Loucy (cell line): ENCODE results near the gene TAF1D.

Experiments
- CTCF ChIP-seq: fragments of 200-600 bp; sonication (generic); conservative IDR thresholded peaks from 2 replicates; pipeline ENCODE4 v1.5.1; 2014; ENCODE audit warnings: mild to moderate bottlenecking, antibody characterized with exemption, low read length
- EZH2phosphoT487 ChIP-seq: fragments of 200-600 bp; IDR thresholded peaks from 2 replicates; pipeline ENCODE4 v1.6.1; 2018; ENCODE audit warnings: antibody characterized with exemption, mild to moderate bottlenecking, moderate library complexity, borderline replicate concordance

DNA sequence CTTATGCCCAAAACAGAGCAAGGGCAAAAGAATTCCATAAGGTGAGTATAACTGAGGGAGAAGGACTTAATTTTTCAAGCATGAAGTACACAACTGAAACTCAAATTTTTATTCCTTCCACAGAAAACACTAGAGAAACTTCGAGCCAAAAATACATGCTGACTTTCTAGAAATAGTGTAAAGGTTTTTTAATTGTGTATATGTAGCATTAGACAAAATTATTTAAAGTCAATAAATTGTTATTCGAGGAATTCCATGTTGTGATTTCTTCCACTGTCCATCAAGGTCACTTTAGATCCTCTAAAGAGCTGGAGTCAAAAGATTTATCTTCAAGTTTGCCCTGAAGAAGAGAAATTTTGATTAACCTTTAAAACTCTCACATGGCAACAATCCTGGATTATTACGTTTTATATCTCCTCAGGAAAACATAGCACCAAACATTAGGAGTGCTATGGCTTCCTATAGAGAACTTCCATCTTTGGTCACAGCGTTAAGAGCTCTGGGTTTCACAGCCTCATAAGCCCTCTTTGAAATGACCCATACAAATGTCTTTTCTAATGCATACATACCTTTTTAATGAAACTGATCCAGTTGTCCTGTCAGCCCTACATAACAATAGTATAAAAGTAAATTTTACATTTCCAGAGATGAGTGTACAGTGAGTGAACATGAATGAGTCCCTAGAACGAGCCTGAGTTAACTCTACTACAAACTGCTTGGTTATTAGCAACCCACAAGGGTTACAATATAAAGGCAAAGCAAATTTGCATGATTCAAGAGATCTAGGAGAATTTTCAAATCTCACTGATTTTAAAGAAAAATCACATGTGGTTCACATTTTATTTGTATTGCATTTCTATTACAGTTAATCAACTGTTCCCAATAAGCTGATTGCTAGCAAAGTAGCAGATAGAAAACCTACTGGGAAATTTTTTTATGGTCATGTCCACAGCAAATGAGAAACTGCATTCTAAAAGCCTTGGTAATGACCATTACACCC lies 10.9 kb downstream of the TAF1D start:
- TF ChIP-seq CTCF (no peak), EZH2phosphoT487 (no peak)
